HG03060 (cell line): ENCODE measurements around the gene TRIM16.
"Not testable (repeated sequence)": the region's sequence is repeated elsewhere in the genome, so short reads cannot be mapped to it uniquely, and the experiment has no call there.

ENCODE experiments used
- ATAC-seq: cut with Tn5 transposase; IDR thresholded peaks from one replicate; pipeline ENCODE4 v1.9.1; 2021; ENCODE audit warnings: low read depth, moderate number of reproducible peaks; ENCODE audit not compliant: unreplicated experiment

TRIM16 gene

DNA sequence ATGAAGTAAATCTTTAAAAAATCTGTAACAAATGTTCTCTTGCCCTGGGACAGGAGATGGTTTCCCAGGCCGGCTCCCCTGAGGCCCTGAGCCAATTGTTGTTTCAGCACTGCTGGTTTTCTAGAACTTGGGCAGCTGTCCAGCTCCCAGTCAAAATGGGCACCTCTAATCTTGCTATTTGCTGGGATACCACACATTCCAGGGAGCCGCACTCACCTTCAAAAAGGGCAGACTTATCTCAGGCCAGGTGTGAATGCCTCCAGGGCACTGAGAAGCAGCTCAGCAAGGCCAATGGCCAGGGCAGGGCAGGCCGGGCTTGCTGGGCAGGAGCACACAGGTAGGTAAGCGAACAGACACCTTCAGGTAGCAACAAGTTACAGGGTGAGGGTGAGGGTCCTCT lies 24.4 kb downstream of the TRIM16 start:
- no peak for ATAC-seq

DNA sequence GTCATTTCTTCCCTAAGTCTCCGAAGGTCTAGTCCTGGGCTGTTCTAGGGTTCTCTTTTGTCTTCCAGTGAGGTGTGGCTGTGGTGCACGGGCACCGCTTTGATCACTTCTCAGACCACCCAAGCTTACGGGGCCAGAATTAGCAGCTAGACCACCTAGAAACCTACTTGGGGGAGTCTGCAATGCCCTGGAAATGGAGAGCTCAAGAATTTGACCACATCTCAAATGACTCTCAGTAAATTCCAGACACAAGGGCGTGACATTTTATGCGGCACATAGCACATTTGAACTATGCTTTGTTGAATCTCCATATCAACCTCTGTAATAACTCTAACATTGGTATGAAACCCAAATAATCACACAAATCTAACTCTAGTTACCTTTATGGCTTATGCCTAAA lies 24.9 kb downstream of the TRIM16 start:
- ATAC-seq, result no peak

DNA sequence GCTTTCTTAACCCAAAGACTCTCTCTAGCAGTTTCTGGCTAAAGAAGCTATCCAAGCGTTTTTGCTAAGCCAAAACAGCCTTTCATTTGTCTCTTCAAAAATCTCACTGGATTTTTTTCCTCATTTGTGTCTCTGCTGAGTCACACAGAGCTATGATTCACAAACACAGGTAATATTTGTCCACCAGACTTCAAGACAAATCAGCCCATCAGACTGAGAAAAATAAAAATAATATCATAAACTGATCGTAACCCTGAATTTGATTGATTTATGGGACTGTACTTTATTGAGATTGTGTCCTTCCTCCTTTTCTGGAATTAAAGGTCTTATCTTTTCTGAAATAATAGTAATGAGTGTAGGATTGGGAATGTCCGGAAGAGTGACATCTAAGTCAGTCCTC lies 25.8 kb downstream of the TRIM16 start:
- ATAC-seq, result no peak

DNA sequence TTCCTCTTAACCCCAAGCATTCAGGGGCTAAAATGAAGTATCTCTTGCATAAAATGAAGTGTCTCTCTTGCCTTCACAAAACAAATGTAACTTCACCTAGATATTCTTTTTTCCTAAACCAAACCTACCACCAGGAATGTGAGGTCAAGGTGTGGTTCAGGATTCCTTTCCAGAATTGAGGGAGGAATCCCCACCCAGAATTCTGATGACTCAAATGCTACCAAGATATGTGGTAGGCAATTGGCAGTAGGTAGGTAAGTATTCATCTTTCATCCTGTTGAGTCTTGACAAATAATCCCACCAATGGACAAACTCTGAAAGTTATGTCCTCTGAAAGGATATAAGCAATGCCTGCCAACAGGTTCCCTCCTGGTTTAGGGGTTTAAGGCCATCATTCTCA lies 26.2 kb downstream of the TRIM16 start:
- no peak for ATAC-seq

DNA sequence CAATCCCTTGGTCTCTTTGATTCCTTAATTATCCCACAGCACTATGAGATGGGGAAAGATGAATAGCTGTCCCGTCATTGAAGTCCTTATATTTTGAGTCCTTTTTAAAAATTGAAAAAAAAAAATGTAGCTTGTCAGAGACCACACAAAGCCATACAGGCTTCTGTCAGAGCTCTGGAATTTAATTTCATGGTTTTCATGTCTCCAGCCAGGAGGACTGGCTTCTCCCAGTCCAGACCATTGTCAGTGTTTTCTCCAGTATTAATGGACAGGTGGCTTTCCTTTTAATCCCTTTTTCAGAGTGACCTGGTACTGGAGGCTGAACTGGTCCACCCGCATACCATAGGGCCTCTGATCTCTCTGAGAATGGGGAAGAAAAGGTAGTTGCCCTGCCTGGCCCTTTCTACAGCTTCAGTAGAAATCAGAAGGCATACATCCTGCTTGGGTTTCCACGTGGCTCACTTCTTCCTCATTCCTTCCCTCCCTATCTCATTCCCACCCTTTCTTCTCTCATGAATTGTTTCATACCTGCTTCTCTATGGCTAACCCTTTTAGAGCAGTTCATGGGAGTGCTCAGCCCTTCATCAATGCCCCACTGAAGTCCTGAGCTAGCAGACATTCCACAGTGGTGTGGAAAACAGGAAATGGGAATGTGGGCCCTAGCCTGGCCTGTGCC lies 29.1 kb downstream of the TRIM16 start:
- ATAC-seq, result no peak

DNA sequence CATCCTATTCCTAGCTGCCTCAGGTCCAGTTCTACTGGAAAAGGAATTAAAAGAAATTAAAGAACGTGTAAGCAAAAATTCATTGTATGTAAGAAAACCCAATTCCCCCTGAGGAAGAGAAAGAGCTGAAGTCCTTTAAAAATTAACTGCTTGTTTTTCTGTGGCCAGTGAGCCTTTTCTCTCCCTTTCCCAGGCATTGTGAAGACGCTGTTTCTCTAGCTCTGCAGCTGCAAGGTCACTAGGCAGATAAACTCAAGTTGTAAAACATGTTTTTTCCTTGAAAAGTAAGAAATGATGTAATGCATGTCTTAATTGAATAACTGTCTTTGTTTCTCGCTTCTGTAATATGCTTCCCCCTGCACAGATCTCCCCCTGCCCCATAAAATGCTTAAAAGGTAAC lies 29.7 kb downstream of the TRIM16 start:
- not testable (repeated sequence) for ATAC-seq

DNA sequence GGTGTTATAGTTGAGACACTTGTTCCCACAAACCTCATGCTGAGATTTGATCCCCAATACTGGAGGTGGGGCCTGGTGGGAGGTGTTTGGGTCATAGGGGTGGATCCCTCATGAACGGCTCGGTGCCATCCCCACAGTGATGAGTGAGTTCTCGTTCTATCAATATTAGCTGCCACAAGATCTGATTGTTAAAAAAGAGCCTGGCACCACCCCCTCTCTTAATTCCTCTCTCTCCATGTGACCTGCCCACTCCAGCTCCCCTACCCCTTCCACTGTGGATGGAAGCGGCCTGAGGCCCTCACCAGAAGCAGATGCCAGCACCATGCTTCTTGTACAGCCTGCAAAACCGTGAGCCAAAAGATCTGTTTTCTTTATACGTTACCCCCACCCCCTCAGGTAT lies 31.2 kb downstream of the TRIM16 start:
- no peak for ATAC-seq

DNA sequence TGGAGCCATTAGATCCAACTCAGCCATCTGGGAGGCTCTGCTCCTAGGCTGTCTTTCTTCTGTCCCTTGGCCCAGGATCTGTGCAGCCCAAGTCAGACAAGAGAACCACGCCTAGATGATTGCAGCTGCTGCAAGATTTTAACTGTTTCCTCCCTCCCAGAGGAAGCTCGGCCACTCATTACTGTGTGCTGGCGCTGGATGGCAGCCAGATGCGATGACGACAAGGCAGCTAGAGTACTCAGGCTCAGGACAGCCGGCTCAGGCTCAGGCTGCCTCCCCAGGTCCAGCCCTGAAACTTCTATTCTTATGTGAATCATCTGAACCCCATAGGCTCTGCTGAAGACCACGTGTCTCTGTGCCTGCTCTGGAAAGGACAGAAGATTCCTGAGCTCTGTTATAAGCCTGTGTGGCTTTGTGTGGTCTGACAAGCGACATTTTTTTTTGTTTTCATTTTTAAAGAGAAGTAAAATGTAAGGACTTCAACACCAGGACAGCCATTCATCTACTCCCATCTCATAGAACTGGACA lies 32.5 kb downstream of the TRIM16 start:
- peak; percentile 88 for ATAC-seq

DNA sequence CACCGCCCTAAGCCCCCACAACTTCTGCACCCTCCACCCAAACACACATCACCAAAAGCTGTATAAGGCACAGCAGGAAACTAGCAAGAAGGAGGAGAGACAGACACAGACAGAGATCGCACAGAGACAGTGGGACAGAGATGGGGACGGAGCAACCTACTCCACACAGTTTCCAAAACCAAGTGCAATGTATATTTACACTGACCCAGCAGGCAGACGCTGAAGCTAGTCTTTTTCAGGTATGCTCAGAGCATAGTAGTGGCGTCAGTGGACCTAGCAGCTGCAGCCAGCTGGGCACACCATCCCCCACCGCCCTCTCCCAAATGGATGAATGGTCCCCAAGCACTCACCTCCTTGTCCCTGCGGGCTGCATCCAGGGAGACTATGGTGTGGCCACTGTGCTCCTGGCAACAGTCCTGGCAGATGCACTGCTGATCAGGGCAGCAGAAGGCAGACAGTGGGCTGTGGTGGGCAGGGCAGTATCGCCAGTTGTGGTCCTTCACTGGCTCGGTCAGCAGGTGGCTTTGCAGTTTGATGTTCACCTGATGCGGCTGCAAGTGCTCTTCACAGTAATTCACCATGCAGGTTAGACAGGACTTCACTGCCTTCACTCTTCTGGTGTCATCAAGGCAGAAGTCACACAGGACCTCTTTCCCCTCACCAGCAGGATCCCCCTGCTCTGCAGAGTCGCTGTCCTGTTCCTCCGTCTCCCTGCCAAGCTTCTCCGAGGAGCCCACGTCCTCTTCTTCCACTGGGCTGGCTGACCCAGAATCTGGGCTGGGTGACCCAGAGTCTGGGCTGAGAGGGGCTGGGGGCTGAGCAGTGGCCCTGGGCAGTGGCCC lies 33.1 kb downstream of the TRIM16 start:
- ATAC-seq, result no peak

DNA sequence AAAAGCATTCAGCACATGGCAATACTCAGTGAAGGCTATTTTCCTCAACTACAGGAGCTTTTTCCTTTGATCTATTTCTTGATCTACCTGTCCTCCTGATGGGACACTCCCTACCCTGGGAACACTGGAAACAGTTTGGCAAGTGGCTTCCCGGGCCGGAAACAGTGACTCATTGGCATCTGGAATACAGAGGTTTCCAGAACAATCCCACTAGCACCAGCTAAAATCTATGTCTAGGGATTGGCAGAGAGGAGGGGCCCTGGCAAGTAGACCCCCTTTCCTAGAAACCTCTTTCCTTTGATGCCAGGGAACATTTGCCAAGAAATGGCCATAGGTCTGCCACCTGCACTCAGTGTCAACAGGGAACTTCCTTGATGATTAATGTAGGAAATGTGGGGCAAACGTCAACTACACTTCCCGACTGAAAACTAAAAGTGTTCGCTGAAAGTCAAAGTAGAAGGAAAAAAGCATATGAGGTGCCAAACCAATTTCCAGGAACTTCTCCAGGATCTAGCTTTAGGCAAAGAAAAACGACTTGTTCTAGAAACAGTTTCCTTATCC lies 34.2 kb downstream of the TRIM16 start:
- no peak for ATAC-seq

DNA sequence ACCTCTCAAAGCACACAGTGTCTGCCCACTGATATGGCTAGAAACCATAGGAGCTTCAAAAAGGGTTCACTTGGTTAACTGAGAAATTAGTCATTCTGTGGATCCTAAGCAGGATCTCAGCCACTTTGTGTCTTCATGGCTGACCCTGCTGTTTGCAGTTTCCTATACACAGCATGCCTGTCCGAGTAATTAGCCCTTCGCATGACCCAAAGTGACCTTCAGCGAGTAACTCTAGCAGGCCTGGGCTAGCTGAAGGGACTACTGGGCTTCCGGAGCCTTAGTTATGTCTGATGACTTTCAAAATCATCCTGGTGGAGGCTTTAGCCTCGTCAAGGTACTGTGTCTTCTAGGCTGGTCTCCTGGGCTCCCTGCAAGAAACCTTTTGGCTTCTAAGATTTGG lies 35.7 kb downstream of the TRIM16 start:
- ATAC-seq, result no peak

DNA sequence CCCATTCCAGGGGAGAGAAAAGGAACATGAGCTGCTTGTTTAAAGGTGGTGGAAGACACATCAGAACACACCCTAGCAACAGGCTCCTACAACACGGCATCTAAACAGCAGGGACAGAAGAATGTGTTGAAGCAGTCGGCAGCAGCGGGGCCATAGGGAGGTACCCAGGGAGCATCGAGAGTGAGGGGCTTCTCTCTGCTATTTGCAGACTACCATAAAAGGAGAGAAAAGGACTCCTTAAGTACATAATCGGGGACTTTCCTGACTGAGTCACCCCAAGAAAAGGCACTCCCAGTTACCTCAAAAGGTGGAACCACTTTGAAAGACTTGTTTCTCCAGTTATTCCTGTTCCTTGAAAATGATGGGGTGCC lies 38.2 kb downstream of the TRIM16 start:
- not testable (repeated sequence) for ATAC-seq

DNA sequence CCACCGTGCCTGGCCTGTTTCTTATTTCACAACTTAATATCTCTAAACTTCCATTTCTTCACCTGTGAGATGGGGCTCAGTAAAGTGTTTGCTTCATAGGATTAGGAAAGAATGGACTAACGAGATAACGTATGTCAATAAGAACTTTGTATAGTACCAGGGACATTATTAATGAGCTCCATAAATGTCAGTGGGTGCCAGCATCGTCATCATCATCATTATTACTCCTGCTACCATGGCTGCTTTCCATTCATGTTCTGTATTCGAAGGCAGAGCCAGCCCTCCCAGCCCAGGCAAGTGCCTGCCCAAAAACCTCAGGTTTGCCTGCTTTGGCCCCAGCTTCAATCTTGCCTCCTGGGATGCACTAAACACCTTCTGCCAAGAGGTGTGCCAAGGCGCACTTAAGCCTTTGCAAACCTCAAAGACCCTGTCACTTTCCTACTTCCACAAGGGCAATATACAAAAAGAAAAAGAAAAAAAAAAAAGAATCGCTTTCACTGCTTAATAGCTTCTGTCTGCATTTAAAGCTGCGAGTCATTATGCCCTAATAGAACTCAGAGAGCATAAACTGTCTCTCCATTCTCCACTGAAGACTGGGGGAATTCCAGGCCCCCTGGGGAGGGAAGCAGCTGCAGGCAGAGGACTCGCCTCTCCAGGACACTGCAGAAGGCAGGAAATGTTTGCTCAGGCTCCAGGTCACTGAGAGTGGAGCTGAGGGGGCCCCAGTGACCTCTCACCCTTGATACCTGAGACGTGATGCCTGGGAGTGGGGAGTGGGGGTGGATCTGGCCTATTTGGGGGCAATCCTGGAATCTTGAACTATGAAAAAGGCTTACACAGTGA lies 38.8 kb downstream of the TRIM16 start:
- not testable (repeated sequence) for ATAC-seq

DNA sequence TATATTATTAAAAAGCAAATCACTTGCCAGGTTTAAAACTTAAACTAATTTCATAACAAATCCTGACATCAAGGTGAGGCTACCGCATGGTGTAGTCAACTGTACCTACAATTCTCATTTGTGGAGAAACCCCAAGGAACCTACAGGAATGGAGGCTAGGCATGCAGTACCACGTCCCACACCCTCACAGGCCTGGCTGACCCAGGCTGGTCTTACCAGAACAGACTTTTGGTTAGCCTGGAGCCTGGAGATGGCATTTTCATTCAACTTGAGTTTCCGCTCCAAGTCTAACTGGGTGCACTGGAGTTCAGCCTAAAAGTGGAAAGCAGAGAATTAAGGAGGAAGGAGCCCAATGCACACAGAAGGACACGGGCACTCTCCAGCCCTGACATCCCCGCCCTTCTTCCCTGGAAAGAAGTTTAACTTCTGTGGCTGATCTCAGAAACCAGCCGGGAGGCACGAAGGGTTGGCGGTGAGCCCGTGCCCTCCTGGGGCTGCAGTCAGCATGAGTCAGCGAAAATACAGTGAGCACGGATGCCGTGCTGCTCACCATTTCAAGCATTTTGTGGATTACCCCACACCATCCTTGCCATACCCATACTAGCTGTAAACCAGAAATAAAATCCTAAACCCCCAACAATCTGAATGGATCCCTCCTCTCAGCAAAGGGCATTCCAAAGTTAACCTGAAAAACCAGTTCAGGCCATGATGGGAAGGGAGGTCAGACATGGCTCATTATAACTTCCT lies 41.4 kb downstream of the TRIM16 start:
- not testable (repeated sequence) for ATAC-seq

DNA sequence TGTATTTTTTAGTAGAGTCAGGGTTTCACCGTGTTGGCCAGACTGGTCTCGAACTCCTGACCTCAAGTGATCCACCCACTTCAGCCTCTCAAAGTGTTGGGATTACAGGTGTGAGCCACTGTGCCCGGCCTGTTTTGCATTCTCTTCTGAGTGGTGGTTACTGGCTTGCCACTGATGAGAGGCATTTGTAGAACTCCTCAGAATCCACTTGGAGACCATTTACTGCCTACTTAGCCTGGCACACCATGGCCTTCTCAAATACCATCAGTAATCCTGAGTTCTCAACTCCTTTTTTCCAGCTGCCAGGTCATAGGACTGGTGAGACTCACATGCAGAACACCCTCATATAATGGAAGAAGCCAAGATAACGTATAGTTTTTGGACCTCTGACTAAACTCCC lies 42.1 kb downstream of the TRIM16 start:
- not testable (repeated sequence) for ATAC-seq

DNA sequence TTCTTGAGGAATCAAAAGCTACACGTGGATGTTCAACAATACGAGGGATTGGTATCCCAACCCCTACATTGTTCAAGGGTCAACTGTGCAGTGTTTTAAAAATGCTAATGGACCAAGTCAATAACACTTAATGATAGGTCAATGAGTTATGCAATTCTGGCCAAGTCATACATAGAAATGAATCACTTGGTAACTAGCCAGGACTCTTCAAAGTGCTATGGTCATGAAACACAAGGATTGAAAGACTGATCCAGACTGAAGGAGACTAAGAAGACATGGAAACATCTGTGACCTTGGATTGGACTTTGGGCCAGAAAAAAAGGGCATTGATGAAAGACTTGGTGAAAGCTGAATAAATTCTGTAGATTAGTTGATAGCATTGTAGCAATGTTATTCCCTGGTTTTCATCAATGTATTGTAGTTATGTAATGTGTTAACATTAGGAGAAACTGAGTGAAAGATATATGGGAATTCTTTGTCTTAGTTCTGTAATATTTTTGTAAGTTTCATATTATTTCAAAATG lies 53.1 kb downstream of the TRIM16 start:
- ATAC-seq, result not testable (repeated sequence)

DNA sequence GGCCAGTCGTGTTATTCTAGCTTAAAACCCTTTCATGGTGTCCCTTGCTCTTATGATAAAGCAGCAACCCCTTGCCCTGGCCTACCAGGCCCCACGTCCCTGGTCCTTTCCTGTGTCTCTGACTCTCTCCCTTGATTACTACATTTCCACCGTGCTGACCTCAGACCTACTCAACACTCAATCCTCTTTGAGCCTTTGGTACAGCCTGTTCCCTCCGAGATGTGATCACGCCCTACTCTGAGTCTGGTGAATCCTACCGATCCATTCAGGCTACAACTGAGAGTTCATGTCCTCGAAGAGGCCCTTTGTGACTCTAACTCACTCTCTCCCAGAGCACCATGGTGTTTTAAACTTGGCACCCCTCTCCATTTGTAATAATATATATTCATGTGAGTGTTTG lies 54.1 kb downstream of the TRIM16 start:
- not testable (repeated sequence) for ATAC-seq

DNA sequence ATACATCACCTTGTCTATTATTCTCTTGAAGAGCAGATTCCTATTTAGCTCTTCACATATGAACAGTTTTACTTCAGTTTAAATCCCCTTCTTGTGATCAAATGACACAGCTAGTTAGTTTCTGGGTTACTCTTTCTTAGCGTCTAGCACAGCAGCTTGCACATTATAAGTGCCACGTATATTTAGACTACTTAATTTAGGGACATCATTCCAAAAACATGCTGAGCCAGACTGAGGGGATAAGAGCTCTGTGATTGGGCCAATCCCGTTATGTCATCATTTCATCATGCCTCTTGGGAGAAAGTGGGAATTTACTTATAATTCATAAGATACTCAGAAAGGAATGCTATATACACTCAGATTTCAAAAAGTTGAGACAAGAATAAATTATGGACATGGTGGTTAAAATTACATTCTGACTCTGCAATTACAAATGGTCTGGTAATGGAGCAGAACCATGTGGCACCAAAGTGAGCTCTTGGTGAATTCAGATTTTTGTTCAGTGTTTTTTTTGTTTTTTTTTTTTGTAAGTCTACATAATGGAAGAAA lies 60.4 kb downstream of the TRIM16 start:
- ATAC-seq, result not testable (repeated sequence)

DNA sequence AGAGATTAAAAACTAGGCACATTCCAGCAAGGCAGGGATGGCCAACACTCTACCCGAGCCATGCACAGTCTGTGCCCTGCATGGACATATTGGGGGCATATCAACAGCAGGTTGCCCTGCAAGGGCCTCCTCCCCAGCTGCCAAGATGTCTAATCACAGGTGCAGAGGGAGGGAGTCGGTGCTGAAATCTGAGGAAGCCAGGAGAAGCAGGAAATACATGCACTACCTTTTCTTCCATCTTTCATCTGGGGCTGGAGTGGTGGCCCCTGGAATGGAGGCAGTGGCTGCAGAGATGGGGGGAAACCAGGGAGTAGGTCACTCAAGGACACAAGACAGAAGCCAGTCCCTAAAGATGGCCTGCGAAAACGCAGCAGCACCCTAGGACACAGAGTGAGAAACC lies 60.9 kb downstream of the TRIM16 start:
- not testable (repeated sequence) for ATAC-seq
